Fibroblast of the aortic adventitia (primary cell): ENCODE data around the gene FAM114A2. TPM values are rescaled to one million over a fixed set of nuclear protein-coding genes. Genes with fewer than 3 reads are reported as not detected.

Source experiments
- DNase-seq: peaks from one replicate; pipeline ENCODE4 v3.0.0-alpha.2; 2010; ENCODE audit warnings: low read depth
- H3K4me3 ChIP-seq: 2 replicates; pipeline ENCODE4 v1.5.1; 2011; ENCODE audit warnings: low read depth, mild to moderate bottlenecking, control low read depth, low read length, moderate library complexity
- total RNA-seq: library from RNA; depleted of rRNA; stranded (reverse); fragments of >200 nt; gene quantifications from 2 replicates; pipeline ENCODE4 v1.2.3, GENCODE V29; 2012; ENCODE audit warnings: low replicate concordance
- TF ChIP-seq, protein P1 (sequence below): IDR thresholded peaks from 2 replicates; pipeline ENCODE4 v1.5.1; 2011; ENCODE audit warnings: mild to moderate bottlenecking, low read length, control low read depth, inconsistent platforms; ENCODE audit not compliant: insufficient read depth

Gene FAM114A2
- total RNA-seq, 1 donor, result 34.7 TPM

DNA sequence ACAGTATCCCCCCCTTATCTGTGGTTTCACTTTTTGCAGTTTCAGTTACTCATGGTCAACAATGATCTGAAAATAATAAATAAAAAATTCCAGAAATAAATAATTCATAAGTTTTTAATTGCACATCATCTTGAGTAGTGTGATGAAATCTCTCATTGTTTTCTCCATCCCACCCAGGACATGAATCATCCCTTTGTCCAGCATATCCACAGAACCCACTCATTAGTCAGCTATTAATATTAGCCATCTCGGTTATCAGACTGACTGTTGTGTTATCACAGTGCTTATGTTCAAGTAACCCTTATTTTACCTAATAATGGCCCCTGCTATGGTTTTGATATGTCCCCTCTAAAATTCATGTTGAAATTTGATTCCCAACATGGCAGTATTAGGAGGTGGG is 40.7 kb downstream of the FAM114A2 start:
- TF ChIP-seq, protein P1, sequence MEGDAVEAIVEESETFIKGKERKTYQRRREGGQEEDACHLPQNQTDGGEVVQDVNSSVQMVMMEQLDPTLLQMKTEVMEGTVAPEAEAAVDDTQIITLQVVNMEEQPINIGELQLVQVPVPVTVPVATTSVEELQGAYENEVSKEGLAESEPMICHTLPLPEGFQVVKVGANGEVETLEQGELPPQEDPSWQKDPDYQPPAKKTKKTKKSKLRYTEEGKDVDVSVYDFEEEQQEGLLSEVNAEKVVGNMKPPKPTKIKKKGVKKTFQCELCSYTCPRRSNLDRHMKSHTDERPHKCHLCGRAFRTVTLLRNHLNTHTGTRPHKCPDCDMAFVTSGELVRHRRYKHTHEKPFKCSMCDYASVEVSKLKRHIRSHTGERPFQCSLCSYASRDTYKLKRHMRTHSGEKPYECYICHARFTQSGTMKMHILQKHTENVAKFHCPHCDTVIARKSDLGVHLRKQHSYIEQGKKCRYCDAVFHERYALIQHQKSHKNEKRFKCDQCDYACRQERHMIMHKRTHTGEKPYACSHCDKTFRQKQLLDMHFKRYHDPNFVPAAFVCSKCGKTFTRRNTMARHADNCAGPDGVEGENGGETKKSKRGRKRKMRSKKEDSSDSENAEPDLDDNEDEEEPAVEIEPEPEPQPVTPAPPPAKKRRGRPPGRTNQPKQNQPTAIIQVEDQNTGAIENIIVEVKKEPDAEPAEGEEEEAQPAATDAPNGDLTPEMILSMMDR, result no peak
- peak; percentile 22 for DNase-seq
- H3K4me3 ChIP-seq, result no peak overlapping the region

DNA sequence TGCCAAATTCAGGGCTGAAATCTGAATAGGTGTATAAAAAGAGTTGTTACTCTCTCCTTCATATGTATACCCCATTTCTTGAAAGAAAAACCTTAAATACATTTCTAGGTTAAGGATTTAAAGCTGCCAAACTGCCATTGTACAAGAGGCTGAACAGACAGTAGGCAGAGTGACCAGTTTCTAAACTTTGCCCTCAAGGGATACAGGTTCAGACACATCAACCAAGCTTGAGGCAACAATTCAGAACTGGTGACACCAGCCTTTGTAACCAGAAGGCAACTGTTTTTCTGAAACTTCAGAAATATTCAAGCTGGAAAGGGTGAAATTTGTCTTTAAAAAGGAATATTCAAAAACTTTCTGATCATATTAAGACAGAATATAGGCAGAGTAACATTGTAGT is 47.5 kb downstream of the FAM114A2 start:
- TF ChIP-seq, protein P1, result no peak
- H3K4me3 ChIP-seq, result no peak overlapping the region
- no peak for DNase-seq

DNA sequence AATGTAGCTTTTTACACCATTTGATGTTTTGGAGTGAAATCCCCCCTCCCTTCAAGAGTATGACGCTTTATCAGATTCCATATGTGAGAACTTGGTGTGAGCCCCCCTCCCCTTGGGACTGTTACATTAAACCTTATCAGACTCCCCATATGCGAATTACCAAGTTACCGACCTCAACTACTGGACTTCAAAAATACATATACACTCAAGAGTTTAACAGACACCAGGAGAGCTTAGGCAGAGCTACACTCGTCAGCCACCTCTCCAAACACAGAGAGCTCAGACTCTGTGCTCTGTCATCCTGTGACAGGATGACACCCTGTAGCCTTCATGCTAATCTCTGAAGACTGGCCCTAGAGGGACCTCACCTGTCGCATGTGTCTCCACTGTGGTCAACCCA is 50.2 kb downstream of the FAM114A2 start:
- TF ChIP-seq, protein P1, result no peak
- DNase-seq, result no peak
- H3K4me3 ChIP-seq, result no peak overlapping the region

DNA sequence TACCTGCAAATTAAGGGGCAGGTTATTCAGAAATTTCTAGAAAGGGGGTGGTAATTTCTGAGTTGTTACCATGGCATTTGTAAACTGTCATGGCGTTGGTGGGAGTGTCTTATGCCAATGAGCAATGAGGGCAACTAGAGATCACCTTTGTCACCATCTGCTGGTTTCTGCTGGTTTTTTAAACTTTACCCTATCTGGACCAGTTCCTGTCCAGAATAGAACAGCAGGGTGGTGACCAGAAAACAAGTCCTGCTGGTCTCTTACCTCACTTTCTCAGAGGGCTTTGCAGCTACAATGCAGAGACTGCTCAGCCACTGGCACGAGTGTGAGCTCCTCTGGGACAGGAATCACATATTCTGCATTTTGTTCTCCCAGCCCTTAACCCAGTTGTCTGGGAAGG is 51.4 kb downstream of the FAM114A2 start:
- TF ChIP-seq, protein P1, result no peak
- no peak for DNase-seq
- H3K4me3 ChIP-seq, result no peak overlapping the region

DNA sequence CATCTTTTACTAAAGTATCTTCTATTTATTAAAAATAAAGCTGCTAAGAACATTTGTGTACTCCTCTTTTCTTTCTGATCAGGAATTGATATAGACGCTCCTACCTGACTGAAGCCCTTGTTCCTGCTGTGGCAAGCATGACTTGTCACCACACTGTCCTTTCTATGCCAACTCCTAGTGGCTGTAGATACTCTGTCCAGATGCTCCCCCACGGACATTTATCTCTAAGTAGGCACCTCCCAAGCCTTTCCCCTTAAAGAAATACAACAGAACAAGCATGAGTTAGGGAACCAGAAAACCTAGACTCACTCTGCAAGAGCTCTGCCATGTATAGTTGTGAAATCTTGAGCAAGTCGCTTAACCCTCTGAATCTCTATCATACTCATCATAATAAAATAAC is 53.2 kb downstream of the FAM114A2 start:
- TF ChIP-seq, protein P1, result no peak
- no peak overlapping the region for H3K4me3 ChIP-seq
- no peak for DNase-seq

DNA sequence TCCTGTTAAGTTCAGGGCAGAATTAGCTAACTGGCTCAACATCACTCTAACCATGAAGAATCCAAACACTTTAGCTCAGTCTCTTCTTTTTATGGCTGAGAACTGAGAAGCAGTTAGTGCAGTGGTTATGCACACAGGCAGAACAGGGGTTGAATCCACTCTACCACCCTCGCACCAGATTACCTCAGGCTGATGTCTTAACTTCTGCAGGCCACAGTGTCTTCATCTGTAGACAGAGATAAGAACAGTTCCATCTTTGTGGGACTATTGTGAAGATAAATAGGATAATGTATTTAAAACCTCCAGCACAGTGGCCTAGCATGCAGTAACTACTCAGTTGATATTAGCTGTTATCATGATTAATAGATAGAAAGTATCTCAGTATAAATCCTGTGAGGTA is 54.8 kb downstream of the FAM114A2 start:
- no peak overlapping the region for H3K4me3 ChIP-seq
- no peak for DNase-seq
- TF ChIP-seq, protein P1, result no peak

DNA sequence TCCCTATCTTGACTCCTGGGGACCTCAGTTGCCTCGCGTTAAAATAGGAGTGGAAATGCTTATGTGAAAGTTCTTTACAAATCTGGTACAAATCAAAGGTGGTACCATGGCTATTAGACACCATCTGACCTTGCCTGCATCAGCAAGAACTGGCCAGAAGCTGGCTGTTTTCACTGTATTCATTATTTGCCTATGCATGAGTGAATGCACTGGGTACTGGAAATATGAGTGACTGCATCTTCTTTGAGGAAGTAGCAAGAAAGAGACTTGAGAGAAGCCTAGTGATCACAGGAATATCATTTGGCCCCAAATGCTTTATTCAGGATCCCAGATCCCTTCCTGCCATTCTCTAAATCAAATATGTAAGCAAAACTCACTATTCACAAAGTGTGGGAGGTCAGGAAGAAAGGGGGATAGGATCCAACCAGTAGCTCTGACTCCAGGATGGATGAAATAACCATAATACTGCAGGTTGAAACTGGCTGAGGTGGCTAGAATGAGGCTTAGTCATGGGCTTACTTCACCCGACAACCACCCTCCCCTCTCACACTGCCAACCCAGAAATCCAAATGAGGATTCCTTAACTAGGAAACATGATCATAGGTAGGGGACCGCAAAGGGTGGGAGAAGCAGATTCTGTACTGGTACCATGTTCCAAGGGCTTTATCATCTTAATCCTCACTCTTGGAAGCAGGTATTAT is 56.7 kb downstream of the FAM114A2 start:
- TF ChIP-seq, protein P1, result no peak
- no peak for DNase-seq

More for the DNA sequence above, 56.7 kb downstream of the FAM114A2 start:
- no peak overlapping the region for H3K4me3 ChIP-seq
